Renal pelvis (tissue), 4 donors: ENCODE data around the gene TECRL. TPM values are rescaled to one million over a fixed set of nuclear protein-coding genes. Genes with fewer than 3 reads are reported as not detected.

Experiments
- DNase-seq: peaks from one replicate; pipeline ENCODE4 v3.0.0-alpha.2; 2013
- polyA plus RNA-seq, 3 donors: library from polyadenylated mRNA; unstranded; fragments of 120-200 nt; gene quantifications; one replicate each; pipeline ENCODE4 v1.2.1, GENCODE V29; 2013; ENCODE audit not compliant: insufficient read length in 3 of 3

TECRL gene
- polyA plus RNA-seq, 3 donors = not detected

- DNase-seq = no peak
Observed at GRCh38 chr4:64330143-64330542, 79.1 kb downstream of the TECRL start.

GRCh38 chr4:64327237-64327636 is 82.0 kb downstream of the TECRL start:
- no peak for DNase-seq

GRCh38 chr4:64326507-64326906 is 82.7 kb downstream of the TECRL start:
- DNase-seq = no peak

GRCh38 chr4:64306255-64306565 is 103.0 kb downstream of the TECRL start:
- no peak for DNase-seq

GRCh38 chr4:64305565-64306254 is 103.5 kb downstream of the TECRL start:
- no peak for DNase-seq

GRCh38 chr4:64272432-64272831 is 136.8 kb downstream of the TECRL start:
- no peak for DNase-seq

GRCh38 chr4:64271601-64272081 is 137.6 kb downstream of the TECRL start:
- no peak for DNase-seq

- DNase-seq = no peak
Observed at GRCh38 chr4:64266669-64267068, 142.6 kb downstream of the TECRL start.

GRCh38 chr4:64266263-64266662 is 143.0 kb downstream of the TECRL start:
- DNase-seq = no peak

- no peak for DNase-seq
Observed at GRCh38 chr4:64251781-64252180, 157.5 kb downstream of the TECRL start.

- no peak for DNase-seq
Observed at GRCh38 chr4:64250488-64250887, 158.8 kb downstream of the TECRL start.

- no peak for DNase-seq
Observed at GRCh38 chr4:64250061-64250460, 159.2 kb downstream of the TECRL start.

- DNase-seq = no peak
Observed at GRCh38 chr4:64248186-64248585, 161.1 kb downstream of the TECRL start.

GRCh38 chr4:64230709-64231310 is 178.4 kb downstream of the TECRL start:
- no peak for DNase-seq
